G401.6 (cell line): ENCODE data around the gene ACSM2A.
"Not testable (repeated sequence)": the region's sequence is repeated elsewhere in the genome, so short reads cannot be mapped to it uniquely, and the experiment has no call there.

Source experiments
- FAIRE-seq: peaks from 2 replicates; lab custom pipeline; 2012; peaks lifted over from hg19 to GRCh38; lab: Jason Lieb, UNC

The ACSM2A gene

GRCh38 chr16:20451364-20451763 is at the start of gene ACSM2A:
Gene ACSM2A, plus strand, starts transcription at chr16:20451521. Its CDS starts 8,594 bp downstream, at chr16:20460115.
- not testable (repeated sequence) for FAIRE-seq

GRCh38 chr16:20402651-20403050 is 48.7 kb upstream of the ACSM2A start:
- no peak for FAIRE-seq

GRCh38 chr16:20404637-20405036 is 46.7 kb upstream of the ACSM2A start, which contains the start of gene PDILT:
Gene PDILT, minus strand, starts transcription at chr16:20404737. Its CDS starts 5,437 bp downstream, at chr16:20399300.
- FAIRE-seq: no peak

GRCh38 chr16:20409398-20410120 is 41.8 kb upstream of the ACSM2A start, which contains the start of gene ACSM5:
Gene ACSM5, plus strand, starts transcription at chr16:20409534. Its CDS starts 1,951 bp downstream, at chr16:20411485.
- no peak for FAIRE-seq

- FAIRE-seq: no peak
These were observed 41.1 kb upstream of the ACSM2A start for GRCh38 chr16:20410121-20410723.

GRCh38 chr16:20411055-20411454 is 40.3 kb upstream of the ACSM2A start:
- no peak for FAIRE-seq

GRCh38 chr16:20415541-20415940 is 35.8 kb upstream of the ACSM2A start:
- FAIRE-seq: no peak

GRCh38 chr16:20419093-20419492 is 32.2 kb upstream of the ACSM2A start:
- not testable (repeated sequence) for FAIRE-seq

GRCh38 chr16:20421748-20422147 is 29.6 kb upstream of the ACSM2A start:
- FAIRE-seq: not testable (repeated sequence)

- not testable (repeated sequence) for FAIRE-seq
These were observed 27.6 kb upstream of the ACSM2A start for GRCh38 chr16:20423772-20424128.

GRCh38 chr16:20424129-20424866 is 27.0 kb upstream of the ACSM2A start:
- no peak for FAIRE-seq

GRCh38 chr16:20427401-20427797 is 23.9 kb upstream of the ACSM2A start:
- not testable (repeated sequence) for FAIRE-seq

GRCh38 chr16:20429499-20429898 is 21.8 kb upstream of the ACSM2A start:
- not testable (repeated sequence) for FAIRE-seq

GRCh38 chr16:20430480-20430879 is 20.8 kb upstream of the ACSM2A start:
- FAIRE-seq: not testable (repeated sequence)

GRCh38 chr16:20430948-20431347 is 20.4 kb upstream of the ACSM2A start:
- FAIRE-seq: no peak

GRCh38 chr16:20438950-20439349 is 12.4 kb upstream of the ACSM2A start:
- FAIRE-seq: not testable (repeated sequence)

- FAIRE-seq: not testable (repeated sequence)
These were observed 11.5 kb upstream of the ACSM2A start for GRCh38 chr16:20439820-20440231.

GRCh38 chr16:20440731-20441130 is 10.6 kb upstream of the ACSM2A start:
- not testable (repeated sequence) for FAIRE-seq

- no peak for FAIRE-seq
These were observed 10.1 kb upstream of the ACSM2A start for GRCh38 chr16:20441191-20441590.

- FAIRE-seq: not testable (repeated sequence)
These were observed 9.5 kb upstream of the ACSM2A start for GRCh38 chr16:20441859-20442258.

GRCh38 chr16:20446652-20447393 is 4.5 kb upstream of the ACSM2A start:
- not testable (repeated sequence) for FAIRE-seq

GRCh38 chr16:20453633-20454032 is 2.3 kb downstream of the ACSM2A start:
- not testable (repeated sequence) for FAIRE-seq
